ENCODE results near the gene DNAJA3.

Gene DNAJA3

DNA sequence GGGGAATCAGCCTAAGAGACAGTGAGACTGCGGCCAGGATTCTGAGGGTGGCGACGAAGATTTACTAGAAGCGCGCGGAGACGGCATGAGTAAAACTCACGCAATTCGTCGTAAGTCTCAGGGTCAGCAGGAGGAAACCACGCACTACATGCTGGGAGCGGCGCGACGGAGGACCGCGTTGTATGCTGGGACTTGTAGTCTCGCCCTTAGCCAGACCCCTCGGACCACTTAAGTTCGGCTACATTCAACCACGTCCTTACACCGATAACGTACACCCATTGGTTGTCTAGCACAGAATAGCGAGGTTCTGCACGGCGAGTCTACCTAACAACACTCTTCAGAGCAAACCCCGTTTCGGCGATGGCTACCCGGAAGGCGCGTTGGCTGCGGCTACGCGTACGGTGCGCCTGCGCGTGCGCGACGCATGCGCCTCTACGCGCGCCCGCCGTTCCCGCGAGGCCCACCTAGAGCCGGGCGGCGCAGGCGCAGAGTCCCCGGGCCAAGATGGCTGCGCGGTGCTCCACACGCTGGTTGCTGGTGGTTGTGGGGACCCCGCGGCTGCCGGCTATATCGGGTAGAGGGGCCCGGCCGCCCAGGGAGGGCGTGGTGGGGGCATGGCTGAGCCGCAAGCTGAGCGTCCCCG lies at the start of gene DNAJA3:
DNAJA3 (plus strand) TSS at position 491 of the 643 bp plus-strand sequence; CDS start at position 505, 14 bp downstream.
- DNase-seq (ENCODE audit: low read depth): peak; percentile 97
- peak within 1 kb of the TSS; percentile 63 for H3K4me3 ChIP-seq (ENCODE audit: low read depth, low read length)
- TF ChIP-seq, protein P1, sequence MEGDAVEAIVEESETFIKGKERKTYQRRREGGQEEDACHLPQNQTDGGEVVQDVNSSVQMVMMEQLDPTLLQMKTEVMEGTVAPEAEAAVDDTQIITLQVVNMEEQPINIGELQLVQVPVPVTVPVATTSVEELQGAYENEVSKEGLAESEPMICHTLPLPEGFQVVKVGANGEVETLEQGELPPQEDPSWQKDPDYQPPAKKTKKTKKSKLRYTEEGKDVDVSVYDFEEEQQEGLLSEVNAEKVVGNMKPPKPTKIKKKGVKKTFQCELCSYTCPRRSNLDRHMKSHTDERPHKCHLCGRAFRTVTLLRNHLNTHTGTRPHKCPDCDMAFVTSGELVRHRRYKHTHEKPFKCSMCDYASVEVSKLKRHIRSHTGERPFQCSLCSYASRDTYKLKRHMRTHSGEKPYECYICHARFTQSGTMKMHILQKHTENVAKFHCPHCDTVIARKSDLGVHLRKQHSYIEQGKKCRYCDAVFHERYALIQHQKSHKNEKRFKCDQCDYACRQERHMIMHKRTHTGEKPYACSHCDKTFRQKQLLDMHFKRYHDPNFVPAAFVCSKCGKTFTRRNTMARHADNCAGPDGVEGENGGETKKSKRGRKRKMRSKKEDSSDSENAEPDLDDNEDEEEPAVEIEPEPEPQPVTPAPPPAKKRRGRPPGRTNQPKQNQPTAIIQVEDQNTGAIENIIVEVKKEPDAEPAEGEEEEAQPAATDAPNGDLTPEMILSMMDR (IDR thresholded peaks at IDR 0.05; ENCODE audit: insufficient read depth, low read depth, low read length, missing control alignments): no peak

GRCh38 chr16:4376126-4376892 lies 49.4 kb upstream of the DNAJA3 start:
- no peak for DNase-seq (ENCODE audit: low read depth)
- no peak overlapping the region for H3K4me3 ChIP-seq (ENCODE audit: low read depth, low read length)
- TF ChIP-seq, protein P1 (IDR thresholded peaks at IDR 0.05; ENCODE audit: insufficient read depth, low read depth, low read length, missing control alignments): no peak

DNA sequence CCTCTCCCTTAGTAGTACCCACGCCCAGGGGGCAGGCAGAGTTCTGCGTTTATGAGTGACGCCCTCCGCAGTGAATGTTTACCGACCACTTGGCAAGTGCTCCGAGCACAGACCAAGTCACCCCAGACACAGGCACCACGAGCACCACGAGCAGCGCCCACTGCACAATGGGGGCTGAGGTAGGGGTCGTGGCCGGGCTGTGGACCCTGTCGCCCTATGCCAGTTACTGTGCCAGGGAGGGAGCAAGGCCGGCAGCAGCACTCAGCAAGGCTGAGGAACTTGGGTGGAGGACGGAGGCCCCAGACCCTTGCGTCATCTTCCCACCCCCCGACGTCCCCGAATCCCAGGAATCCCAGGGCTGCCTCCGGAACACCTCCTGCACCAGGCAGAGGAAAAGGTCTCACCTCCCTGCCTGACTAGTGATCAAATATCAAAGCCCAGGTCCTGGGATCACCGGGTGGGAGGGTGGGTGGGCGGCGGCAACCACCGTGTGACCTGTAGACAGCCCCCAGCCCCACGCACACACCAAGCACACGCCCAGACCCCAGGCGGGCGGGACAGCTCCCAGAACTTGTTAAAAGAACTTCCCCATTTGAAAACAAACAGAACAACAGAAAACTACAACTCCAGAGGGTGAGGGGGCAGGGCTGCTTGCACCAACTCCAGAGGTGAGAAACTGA lies 48.6 kb upstream of the DNAJA3 start:
- no peak for DNase-seq (ENCODE audit: low read depth)
- TF ChIP-seq, protein P1 (IDR thresholded peaks at IDR 0.05; ENCODE audit: insufficient read depth, low read depth, low read length, missing control alignments): no peak
- H3K4me3 ChIP-seq (ENCODE audit: low read depth, low read length): no peak overlapping the region

GRCh38 chr16:4377573-4378154 lies 48.0 kb upstream of the DNAJA3 start:
- no peak overlapping the region for H3K4me3 ChIP-seq (ENCODE audit: low read depth, low read length)
- DNase-seq (ENCODE audit: low read depth): no peak
- TF ChIP-seq, protein P1 (IDR thresholded peaks at IDR 0.05; ENCODE audit: insufficient read depth, low read depth, low read length, missing control alignments): no peak

DNA sequence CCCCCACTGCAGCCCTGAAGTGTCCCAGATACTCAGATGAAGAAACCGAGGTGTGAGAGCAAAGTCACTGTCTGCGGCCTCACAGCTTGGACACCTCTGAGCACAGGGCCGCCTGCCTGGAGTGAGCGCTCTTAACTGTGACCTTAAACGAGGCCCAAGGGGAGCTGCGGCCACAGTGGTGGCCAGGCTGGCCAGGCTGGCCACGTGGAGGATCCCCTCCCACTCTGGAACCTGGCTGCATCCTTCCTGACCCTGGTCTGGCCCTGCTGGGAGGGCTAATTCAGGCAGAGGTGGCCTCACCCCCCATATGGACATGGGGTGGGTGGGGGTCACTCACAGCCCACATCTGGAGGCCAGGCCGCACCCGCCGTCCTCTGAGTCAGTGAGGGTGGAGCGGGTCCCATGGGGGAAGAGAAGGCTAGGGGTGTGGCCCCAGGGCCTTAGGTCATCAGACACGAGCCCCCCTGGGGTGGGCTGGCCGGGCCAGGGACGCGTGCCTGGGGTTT lies 47.5 kb upstream of the DNAJA3 start:
- H3K4me3 ChIP-seq (ENCODE audit: low read depth, low read length): no peak overlapping the region
- DNase-seq (ENCODE audit: low read depth): no peak
- TF ChIP-seq, protein P1 (IDR thresholded peaks at IDR 0.05; ENCODE audit: insufficient read depth, low read depth, low read length, missing control alignments): no peak

GRCh38 chr16:4378999-4379690 lies 46.5 kb upstream of the DNAJA3 start:
- TF ChIP-seq, protein P1 (IDR thresholded peaks at IDR 0.05; ENCODE audit: insufficient read depth, low read depth, low read length, missing control alignments): no peak
- DNase-seq (ENCODE audit: low read depth): no peak
- H3K4me3 ChIP-seq (ENCODE audit: low read depth, low read length): no peak overlapping the region

Measured in GM12865 (cell line).